ENCODE data around the gene WDR88. TPM values are rescaled to one million over a fixed set of nuclear protein-coding genes. Genes with fewer than 3 reads are reported as not detected.

WDR88 gene
- total and polyA plus RNA-seq, 2 of the 8 experiments (the other 6 are each of a cell fraction or from before 2014, with no cell fraction given): not detected

GRCh38 chr19:33168528-33168927 is 36.6 kb downstream of the WDR88 start:
- Histone ChIP-seq H3K4me2 (ENCODE audit: insufficient read depth in 1 of 2, low read depth in 2 of 2, low read length in 2 of 2) (no peak overlapping the region), H2BK15ac (ENCODE audit: low read length) (no peak overlapping the region), H3K27me3 (replicated peaks in 1 of 4; ENCODE audit: control insufficient read depth in 3 of 4, extremely low read depth in 1 of 4, insufficient read depth in 3 of 4, low read length in 3 of 4) (no peaks in the 10 kb centered on the region), H3K79me2 (ENCODE audit: control insufficient read depth in 1 of 2, insufficient read depth in 2 of 2, low read length in 2 of 2) (no peaks in the 10 kb centered on the region), H2BK20ac (ENCODE audit: low read length) (no peak overlapping the region), H3K14ac (ENCODE audit: insufficient read length) (no peak overlapping the region), H4K91ac (replicated peaks; ENCODE audit: insufficient read length, low read length) (no peak overlapping the region), H2AK5ac (ENCODE audit: low read depth, low read length) (no peak overlapping the region), H3K23ac (ENCODE audit: insufficient read length) (no peak overlapping the region), H4K20me1 (replicated peaks in 1 of 2; ENCODE audit: control insufficient read depth in 1 of 2, insufficient read depth in 2 of 2, low read length in 2 of 2) (no peaks in the 10 kb centered on the region), H2BK12ac (ENCODE audit: low read depth, low read length) (no peak overlapping the region), H3K27ac (ENCODE audit: low read depth, low read length) (no peak overlapping the region), H3K18ac (ENCODE audit: extremely low read depth, low read length) (no peak overlapping the region), H2AFZ (ENCODE audit: low read length) (no peak overlapping the region), H3K56ac (replicated peaks; ENCODE audit: insufficient read length, low read depth, low read length) (no peak overlapping the region), H4K8ac (ENCODE audit: extremely low read depth, insufficient read depth, low read length) (no peak overlapping the region), H2BK120ac (replicated peaks; ENCODE audit: low read depth, low read length) (no peak overlapping the region), H3K9ac (replicated peaks in 1 of 4; ENCODE audit: extremely low read depth in 1 of 4, low read depth in 3 of 4, low read length in 3 of 4) (no peak overlapping the region), H4K5ac (ENCODE audit: insufficient read length, low read depth, low read length) (no peak overlapping the region), H3K36me3 (ENCODE audit: control insufficient read depth in 2 of 4, insufficient read depth in 4 of 4, low read length in 3 of 4) (no peaks in the 10 kb centered on the region), H3K23me2 (ENCODE audit: low read depth, low read length) (no peaks in the 10 kb centered on the region; the same call in 1 of the 2 replicates), H3K4me3 (ENCODE audit: extremely low read depth in 1 of 4, insufficient read depth in 2 of 4, low read depth in 3 of 4, low read length in 4 of 4) (no peak overlapping the region), H3K4ac (replicated peaks; ENCODE audit: insufficient read length, low read depth, low read length) (no peak overlapping the region), H3K9me3 (ENCODE audit: insufficient read depth in 2 of 2, low read depth in 1 of 2, low read length in 1 of 2) (0 out of 4 replicates have a peak, but pooled peaks cover 0 to 4% of the 10 kb centered on the region in 2 experiments), H2BK5ac (ENCODE audit: low read depth, low read length) (no peak overlapping the region), H3K4me1 (replicated peaks in 1 of 4; ENCODE audit: control insufficient read depth in 3 of 4, insufficient read depth in 4 of 4, low read length in 3 of 4) (0 out of 7 replicates have a peak, but pooled peaks cover 0 to 3% (median 0%) of the 10 kb centered on the region in 4 experiments), H3K79me1 (ENCODE audit: low read depth, low read length) (peaks cover 3% of the 10 kb centered on the region; the same call in 1 of the 2 replicates)
- ChIA-PET CTCF (ENCODE audit: partially characterized antibody) (no interaction called here), POLR2A (ENCODE audit: partially characterized antibody) (no interaction called here)
- WGBS, 2 experiments (ENCODE audit: extremely low coverage in 1 of 2, insufficient coverage in 1 of 2, insufficient read length in 1 of 2, insufficient replicate concordance in 2 of 2, low coverage in 1 of 2, low lambda C conversion rate in 2 of 2, missing lambda C conversion rate in 1 of 2): 80% methylated on average over 1 of the region's 1 CpG; no CpG with 5 or more reads in 1 of the 2 experiments
- DNase-seq (ENCODE audit: low read depth in 1 of 2, low spot score in 2 of 2) (no peak), FAIRE-seq (no peak)
- no peak for TF ChIP-seq POU5F1 (IDR thresholded peaks at IDR 0.05; ENCODE audit: low read depth, low read length)
- no peak for TF ChIP-seq JUN (IDR thresholded peaks at IDR 0.05; ENCODE audit: low read depth, low read length)
- no peak for TF ChIP-seq RXRA (IDR thresholded peaks at IDR 0.05; ENCODE audit: insufficient read depth, low read depth, low read length)
- no peak for TF ChIP-seq TAF7 (optimal IDR thresholded peaks at IDR 0.05; ENCODE audit: borderline replicate concordance, low read depth, low read length)
- TF ChIP-seq SAP30 (IDR thresholded peaks at IDR 0.05; ENCODE audit: insufficient read depth, insufficient replicate concordance, low read length): no peak
- TF ChIP-seq SIX5 (IDR thresholded peaks at IDR 0.05; ENCODE audit: low read depth, low read length): no peak
- TF ChIP-seq CTBP2 (IDR thresholded peaks at IDR 0.05; ENCODE audit: borderline replicate concordance, insufficient read depth, insufficient read length, low read length): no peak
- no peak for TF ChIP-seq FOSL1 (IDR thresholded peaks at IDR 0.05; ENCODE audit: insufficient read depth, low read depth, low read length)
- TF ChIP-seq CBX8 (IDR thresholded peaks at IDR 0.05; ENCODE audit: borderline replicate concordance, low read depth, low read length): no peak
- no peak for TF ChIP-seq SUZ12 (IDR thresholded peaks at IDR 0.05; ENCODE audit: low read length)
- no peak for TF ChIP-seq RBBP5 (IDR thresholded peaks at IDR 0.05; ENCODE audit: borderline replicate concordance, low read depth, low read length)
- no peak for TF ChIP-seq JUND (IDR thresholded peaks at IDR 0.05; ENCODE audit: low read length)
- TF ChIP-seq MAX (IDR thresholded peaks at IDR 0.05): no peak
- no peak for TF ChIP-seq TEAD4 (IDR thresholded peaks at IDR 0.05; ENCODE audit: low read depth, low read length)
- TF ChIP-seq SP4 (IDR thresholded peaks at IDR 0.05; ENCODE audit: low read length): no peak

All from H1 (cell line).